Activated CD4-positive, alpha-beta T cell treated with anti-CD3 and anti-CD28 coated beads for 1 hour (primary cell): ENCODE measurements around the gene FASN.

Source experiments
- DNase-seq: peaks from one replicate; pipeline ENCODE4 v3.0.0-alpha.2; 2020

The FASN gene

GRCh38 chr17:82100502-82101298 lies 2.7 kb upstream of the FASN start:
- no peak for DNase-seq

GRCh38 chr17:82098939-82099763 lies 1.1 kb upstream of the FASN start:
- no peak for DNase-seq

- peak; percentile 18 for DNase-seq
These were observed 192 bp downstream of the FASN start for GRCh38 chr17:82097919-82098168.

GRCh38 chr17:82097184-82097918 lies 685 bp downstream of the FASN start:
- DNase-seq, result no peak

GRCh38 chr17:82096709-82097183 lies 1.3 kb downstream of the FASN start:
- DNase-seq, result no peak

GRCh38 chr17:82095777-82096708 lies 2.0 kb downstream of the FASN start:
- no peak for DNase-seq

- DNase-seq, result no peak
These were observed 2.9 kb downstream of the FASN start for GRCh38 chr17:82094931-82095776.

- DNase-seq, result no peak
These were observed 4.9 kb downstream of the FASN start for GRCh38 chr17:82092995-82093751.

- no peak for DNase-seq
These were observed 5.4 kb downstream of the FASN start for GRCh38 chr17:82092628-82092994.

- DNase-seq, result no peak
These were observed 5.9 kb downstream of the FASN start for GRCh38 chr17:82092094-82092586.

GRCh38 chr17:82091264-82092066 lies 6.6 kb downstream of the FASN start:
- DNase-seq, result no peak

- DNase-seq, result no peak
These were observed 7.3 kb downstream of the FASN start for GRCh38 chr17:82090549-82091263.

GRCh38 chr17:82089723-82090548 lies 8.1 kb downstream of the FASN start:
- no peak for DNase-seq

GRCh38 chr17:82088838-82089722 lies 9.0 kb downstream of the FASN start:
- no peak for DNase-seq

- no peak for DNase-seq
These were observed 9.8 kb downstream of the FASN start for GRCh38 chr17:82087961-82088837.
